ENCODE results near the gene MAB21L3.

MAB21L3 gene

GRCh38 chr1:116122955-116123757 lies 12.0 kb downstream of the MAB21L3 start:
- Mint-ChIP-seq H3K9me3 (no peaks in the 10 kb centered on the region), H3K27ac (no peak overlapping the region), H3K27me3 (peaks cover 22% of the 10 kb centered on the region), H3K4me1 (peaks cover 30% of the 10 kb centered on the region), H3K36me3 (ENCODE audit: low read depth) (no peaks in the 10 kb centered on the region), H3K4me3 (no peak overlapping the region)
- ATAC-seq: no peak
- DNase-seq: no peak

GRCh38 chr1:116123837-116124533 lies 12.8 kb downstream of the MAB21L3 start:
- DNase-seq (no peak), ATAC-seq (no peak)
- peaks cover 38% of the 10 kb centered on the region for H3K4me1 Mint-ChIP-seq
- no peak overlapping the region for H3K27ac Mint-ChIP-seq
- no peaks in the 10 kb centered on the region for H3K36me3 Mint-ChIP-seq (ENCODE audit: low read depth)
- H3K9me3 Mint-ChIP-seq: no peaks in the 10 kb centered on the region
- H3K27me3 Mint-ChIP-seq: peaks cover 20% of the 10 kb centered on the region
- no peak overlapping the region for H3K4me3 Mint-ChIP-seq

- Mint-ChIP-seq H3K9me3 (no peaks in the 10 kb centered on the region), H3K4me3 (peak overlapping the region; percentile 39), H3K27me3 (peaks cover 24% of the 10 kb centered on the region), H3K36me3 (ENCODE audit: low read depth) (no peaks in the 10 kb centered on the region), H3K27ac (peak overlapping the region; percentile 73), H3K4me1 (peaks cover 48% of the 10 kb centered on the region)
- DNase-seq: no peak
- ATAC-seq: no peak
These were observed 14.6 kb downstream of the MAB21L3 start for GRCh38 chr1:116125758-116126157.

- Mint-ChIP-seq H3K27ac (peak overlapping the region; percentile 73), H3K4me3 (peak overlapping the region; percentile 39), H3K4me1 (peaks cover 48% of the 10 kb centered on the region), H3K27me3 (peaks cover 24% of the 10 kb centered on the region), H3K36me3 (ENCODE audit: low read depth) (no peaks in the 10 kb centered on the region), H3K9me3 (no peaks in the 10 kb centered on the region)
- DNase-seq (no peak), ATAC-seq (peak; percentile 18)
These were observed 15.1 kb downstream of the MAB21L3 start for GRCh38 chr1:116126281-116126680.

- Mint-ChIP-seq H3K36me3 (ENCODE audit: low read depth) (no peaks in the 10 kb centered on the region), H3K27me3 (peaks cover 24% of the 10 kb centered on the region), H3K4me3 (peak overlapping the region; percentile 9), H3K27ac (peak overlapping the region; percentile 73), H3K9me3 (no peaks in the 10 kb centered on the region), H3K4me1 (peaks cover 48% of the 10 kb centered on the region)
- ATAC-seq (peak; percentile 44), DNase-seq (no peak)
These were observed 16.1 kb downstream of the MAB21L3 start for GRCh38 chr1:116127123-116127847.

- ATAC-seq: no peak
- no peak for DNase-seq
- peaks cover 24% of the 10 kb centered on the region for H3K27me3 Mint-ChIP-seq
- no peaks in the 10 kb centered on the region for H3K36me3 Mint-ChIP-seq (ENCODE audit: low read depth)
- H3K4me3 Mint-ChIP-seq: peak overlapping the region; percentile 44
- H3K9me3 Mint-ChIP-seq: no peaks in the 10 kb centered on the region
- peak overlapping the region; percentile 75 for H3K27ac Mint-ChIP-seq
- peaks cover 48% of the 10 kb centered on the region for H3K4me1 Mint-ChIP-seq
These were observed 16.8 kb downstream of the MAB21L3 start for GRCh38 chr1:116127848-116128540.

- peaks cover 48% of the 10 kb centered on the region for H3K4me1 Mint-ChIP-seq
- H3K27ac Mint-ChIP-seq: peak overlapping the region; percentile 75
- peak overlapping the region; percentile 44 for H3K4me3 Mint-ChIP-seq
- H3K9me3 Mint-ChIP-seq: no peaks in the 10 kb centered on the region
- peaks cover 19% of the 10 kb centered on the region for H3K27me3 Mint-ChIP-seq
- ATAC-seq (peak; percentile 89), DNase-seq (peak; percentile 63)
- H3K36me3 Mint-ChIP-seq (ENCODE audit: low read depth): no peaks in the 10 kb centered on the region
These were observed 17.5 kb downstream of the MAB21L3 start for GRCh38 chr1:116128664-116129063.

- Mint-ChIP-seq H3K4me1 (peaks cover 51% of the 10 kb centered on the region), H3K4me3 (no peak overlapping the region), H3K27me3 (peaks cover 24% of the 10 kb centered on the region), H3K27ac (peak overlapping the region; percentile 8), H3K9me3 (no peaks in the 10 kb centered on the region), H3K36me3 (ENCODE audit: low read depth) (no peaks in the 10 kb centered on the region)
- DNase-seq (no peak), ATAC-seq (no peak)
These were observed 18.3 kb downstream of the MAB21L3 start for GRCh38 chr1:116129537-116129936.

- Mint-ChIP-seq H3K27ac (no peak overlapping the region), H3K36me3 (ENCODE audit: low read depth) (no peaks in the 10 kb centered on the region), H3K4me3 (no peak overlapping the region), H3K9me3 (no peaks in the 10 kb centered on the region), H3K27me3 (peaks cover 22% of the 10 kb centered on the region), H3K4me1 (peaks cover 50% of the 10 kb centered on the region)
- DNase-seq (no peak), ATAC-seq (no peak)
These were observed 19.2 kb downstream of the MAB21L3 start for GRCh38 chr1:116130356-116130755.

- Mint-ChIP-seq H3K27ac (no peak overlapping the region), H3K4me1 (peaks cover 42% of the 10 kb centered on the region), H3K4me3 (no peak overlapping the region), H3K36me3 (ENCODE audit: low read depth) (no peaks in the 10 kb centered on the region), H3K27me3 (peaks cover 14% of the 10 kb centered on the region), H3K9me3 (no peaks in the 10 kb centered on the region)
- DNase-seq (no peak), ATAC-seq (no peak)
These were observed 20.0 kb downstream of the MAB21L3 start for GRCh38 chr1:116131170-116131569.

GRCh38 chr1:116131866-116132605 lies 20.8 kb downstream of the MAB21L3 start:
- peaks cover 14% of the 10 kb centered on the region for H3K27me3 Mint-ChIP-seq
- H3K9me3 Mint-ChIP-seq: no peaks in the 10 kb centered on the region
- H3K4me3 Mint-ChIP-seq: no peak overlapping the region
- no peaks in the 10 kb centered on the region for H3K36me3 Mint-ChIP-seq (ENCODE audit: low read depth)
- H3K4me1 Mint-ChIP-seq: peaks cover 33% of the 10 kb centered on the region
- H3K27ac Mint-ChIP-seq: no peak overlapping the region
- ATAC-seq (no peak), DNase-seq (no peak)

- H3K4me3 Mint-ChIP-seq: no peak overlapping the region
- no peaks in the 10 kb centered on the region for H3K9me3 Mint-ChIP-seq
- ATAC-seq: no peak
- H3K27ac Mint-ChIP-seq: no peak overlapping the region
- H3K4me1 Mint-ChIP-seq: peaks cover 16% of the 10 kb centered on the region
- no peaks in the 10 kb centered on the region for H3K36me3 Mint-ChIP-seq (ENCODE audit: low read depth)
- no peak for DNase-seq
- H3K27me3 Mint-ChIP-seq: peaks cover 14% of the 10 kb centered on the region
These were observed 22.7 kb downstream of the MAB21L3 start for GRCh38 chr1:116133696-116134475.

GRCh38 chr1:116134476-116134773 lies 23.2 kb downstream of the MAB21L3 start:
- Mint-ChIP-seq H3K36me3 (ENCODE audit: low read depth) (no peaks in the 10 kb centered on the region), H3K9me3 (no peaks in the 10 kb centered on the region), H3K4me3 (no peak overlapping the region), H3K27me3 (peaks cover 15% of the 10 kb centered on the region), H3K4me1 (peaks cover 14% of the 10 kb centered on the region), H3K27ac (no peak overlapping the region)
- DNase-seq: no peak
- no peak for ATAC-seq

Data from activated naive CD8-positive, alpha-beta T cell treated with anti-CD3 and anti-CD28 coated beads, Interleukin-2, amount 50 U/mL, for 24 hours (primary cell).